ENCODE measurements around the gene FAS. TPM values are rescaled to one million over a fixed set of nuclear protein-coding genes. Genes with fewer than 3 reads are reported as not detected.

Gene FAS
- total RNA-seq, result 5.8 and 7.6 TPM in 2 replicates

GRCh38 chr10:88990384-88991160 lies at the start of gene FAS:
FAS (plus strand) TSS chr10:88990798; CDS start chr10:88990877, 79 bp downstream.
- DNase-seq (ENCODE audit: low read depth in 2 of 2), result peak in 1 of 2 donors; percentile 47

GRCh38 chr10:88941026-88941425 lies 49.6 kb upstream of the FAS start:
- no peak for DNase-seq (ENCODE audit: low read depth in 2 of 2)

GRCh38 chr10:88943778-88944177 lies 46.8 kb upstream of the FAS start:
- DNase-seq (ENCODE audit: low read depth in 2 of 2), result no peak

GRCh38 chr10:88944813-88945212 lies 45.8 kb upstream of the FAS start:
- no peak for DNase-seq (ENCODE audit: low read depth in 2 of 2)

- DNase-seq (ENCODE audit: low read depth in 2 of 2), result no peak
Measured at GRCh38 chr10:88946200-88946599, 44.4 kb upstream of the FAS start.

- DNase-seq (ENCODE audit: low read depth in 2 of 2), result no peak
Measured at GRCh38 chr10:88946965-88947590, 43.5 kb upstream of the FAS start.

- DNase-seq (ENCODE audit: low read depth in 2 of 2), result no peak
Measured at GRCh38 chr10:88949051-88949450, 41.5 kb upstream of the FAS start.

- DNase-seq (ENCODE audit: low read depth in 2 of 2), result peak in 1 of 2 donors; percentile 3
Measured at GRCh38 chr10:88949912-88950837, 40.4 kb upstream of the FAS start.

- no peak for DNase-seq (ENCODE audit: low read depth in 2 of 2)
Measured at GRCh38 chr10:88952647-88953111, 37.9 kb upstream of the FAS start, which contains the start of gene ACTA2. ACTA2 (minus strand) TSS chr10:88952773; CDS start chr10:88948930, 3,843 bp downstream.

- no peak for DNase-seq (ENCODE audit: low read depth in 2 of 2)
Measured at GRCh38 chr10:88953662-88954061, 36.9 kb upstream of the FAS start.

GRCh38 chr10:88954458-88955083 lies 36.0 kb upstream of the FAS start:
- DNase-seq (ENCODE audit: low read depth in 2 of 2), result no peak

GRCh38 chr10:88957381-88957780 lies 33.2 kb upstream of the FAS start:
- DNase-seq (ENCODE audit: low read depth in 2 of 2), result no peak

- no peak for DNase-seq (ENCODE audit: low read depth in 2 of 2)
Measured at GRCh38 chr10:88958721-88959120, 31.9 kb upstream of the FAS start.

GRCh38 chr10:88960802-88961201 lies 29.8 kb upstream of the FAS start:
- no peak for DNase-seq (ENCODE audit: low read depth in 2 of 2)

- no peak for DNase-seq (ENCODE audit: low read depth in 2 of 2)
Measured at GRCh38 chr10:88961266-88961665, 29.3 kb upstream of the FAS start.

GRCh38 chr10:88962336-88962735 lies 28.3 kb upstream of the FAS start:
- DNase-seq (ENCODE audit: low read depth in 2 of 2), result no peak

- no peak for DNase-seq (ENCODE audit: low read depth in 2 of 2)
Measured at GRCh38 chr10:88963318-88963717, 27.3 kb upstream of the FAS start.

- no peak for DNase-seq (ENCODE audit: low read depth in 2 of 2)
Measured at GRCh38 chr10:88964360-88964759, 26.2 kb upstream of the FAS start.

- DNase-seq (ENCODE audit: low read depth in 2 of 2), result no peak
Measured at GRCh38 chr10:88964869-88965415, 25.7 kb upstream of the FAS start.

GRCh38 chr10:88966797-88967196 lies 23.8 kb upstream of the FAS start:
- DNase-seq (ENCODE audit: low read depth in 2 of 2), result no peak

- DNase-seq (ENCODE audit: low read depth in 2 of 2), result no peak
Measured at GRCh38 chr10:88968391-88968790, 22.2 kb upstream of the FAS start.

Measured in dermis microvascular lymphatic vessel endothelial cell (primary cell).